ENCODE results near the gene ELOF1.
A peak's percentile ranks its signal among the peaks of the same experiment; 100 is the strongest.
"Not testable (repeated sequence)": the region's sequence is repeated elsewhere in the genome, so short reads cannot be mapped to it uniquely, and the experiment has no call there.

Gene ELOF1

DNA sequence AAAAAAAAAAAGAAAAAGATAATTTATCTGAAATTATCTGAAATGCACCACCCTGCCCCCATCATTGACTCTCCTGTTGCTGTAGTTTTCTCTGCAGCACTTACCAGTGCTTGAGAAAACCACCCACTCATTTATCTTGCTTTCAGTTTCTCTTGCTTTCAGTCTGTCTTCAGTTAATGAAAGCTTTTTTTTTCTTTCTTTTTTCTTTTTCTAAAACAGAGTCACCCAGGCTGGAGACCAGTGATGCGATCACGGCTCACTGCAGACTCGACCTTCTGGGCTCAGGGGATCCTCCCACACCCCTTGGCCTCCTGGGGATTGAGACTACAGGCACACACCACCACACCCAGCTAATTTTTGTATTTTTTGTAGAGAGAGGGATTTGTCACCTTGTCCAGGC lies 22.7 kb upstream of the ELOF1 start:
- Histone ChIP-seq H3K4me3 (ENCODE audit: low read length) (no peak overlapping the region), H3K4me1 (ENCODE audit: control insufficient read depth, insufficient read depth, low read length) (peaks cover 17% of the 10 kb centered on the region), H3K27me3 (ENCODE audit: control insufficient read depth, insufficient read depth, low read length) (peaks cover 3% of the 10 kb centered on the region), H3K9ac (ENCODE audit: low read length) (peak overlapping the region; percentile 61), H3K36me3 (ENCODE audit: control insufficient read depth, insufficient read depth, low read length) (no peaks in the 10 kb centered on the region), H3K9me3 (ENCODE audit: control insufficient read depth, low read length) (no peaks in the 10 kb centered on the region)

DNA sequence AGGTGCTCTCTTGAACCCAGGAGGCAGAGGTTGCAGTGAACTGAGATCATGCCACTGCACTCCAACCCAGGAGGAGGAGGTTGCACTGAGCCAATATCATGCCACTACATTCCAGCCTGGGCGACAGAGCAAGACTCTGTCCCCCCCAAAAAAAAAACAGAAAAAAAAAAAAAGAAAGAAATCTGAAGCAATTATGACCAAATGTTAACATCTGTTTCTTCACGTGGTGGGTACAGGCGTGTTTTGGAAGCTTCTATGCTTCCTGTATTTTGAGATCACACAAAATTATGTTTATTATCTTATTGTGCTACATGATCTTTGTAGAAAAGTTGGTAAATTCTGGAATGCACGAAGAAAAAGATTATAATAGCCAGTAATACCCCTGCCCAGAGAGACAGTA lies 21.1 kb upstream of the ELOF1 start:
- Histone ChIP-seq H3K4me3 (ENCODE audit: low read length) (no peak overlapping the region), H3K4me1 (ENCODE audit: control insufficient read depth, insufficient read depth, low read length) (peaks cover 17% of the 10 kb centered on the region), H3K36me3 (ENCODE audit: control insufficient read depth, insufficient read depth, low read length) (no peaks in the 10 kb centered on the region), H3K9me3 (ENCODE audit: control insufficient read depth, low read length) (no peaks in the 10 kb centered on the region), H3K9ac (ENCODE audit: low read length) (no peak overlapping the region), H3K27me3 (ENCODE audit: control insufficient read depth, insufficient read depth, low read length) (peaks cover 3% of the 10 kb centered on the region)

DNA sequence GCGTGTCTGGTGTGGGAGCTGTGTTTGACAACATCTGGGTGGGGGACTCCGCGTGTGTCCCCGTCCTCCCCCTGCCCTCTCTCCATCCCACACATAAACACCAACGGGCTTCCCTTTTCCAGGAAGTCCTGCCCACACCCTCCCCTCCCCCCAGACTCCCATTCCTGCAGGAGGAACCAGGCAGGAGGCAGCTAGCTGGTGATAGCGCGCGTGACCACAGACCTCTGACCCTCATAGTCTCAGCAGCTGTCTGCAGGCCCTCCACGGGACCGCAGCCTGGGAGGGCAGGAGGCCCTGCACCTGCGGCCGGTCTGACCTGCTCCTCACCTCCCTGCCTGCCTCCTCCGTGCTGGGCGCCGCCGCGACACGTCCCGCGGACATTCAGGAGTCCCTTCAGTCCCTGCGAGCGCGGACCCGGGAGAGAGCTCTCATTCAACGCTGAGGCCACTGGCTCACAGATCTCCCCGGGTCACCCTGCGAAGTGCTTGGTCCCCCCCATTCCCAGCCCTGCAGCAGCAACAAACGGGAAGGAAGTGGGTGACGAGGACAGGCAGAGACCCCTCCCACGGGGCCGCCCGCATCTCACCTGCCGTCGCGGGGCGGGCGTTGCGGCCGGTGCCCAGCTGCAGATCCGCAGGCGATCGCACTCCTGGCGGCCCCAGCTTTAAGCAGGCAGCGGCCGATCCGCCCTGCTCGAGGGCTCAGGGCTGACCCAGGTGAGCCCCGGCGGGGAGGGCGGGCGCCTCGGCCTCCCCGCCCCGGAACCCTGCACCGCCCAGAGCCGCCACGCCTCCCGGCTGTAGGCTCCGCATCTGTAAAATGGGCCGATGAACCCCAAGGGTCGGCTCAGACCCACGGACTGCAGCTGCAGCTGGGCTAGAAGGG lies 19.5 kb upstream of the ELOF1 start:
- Histone ChIP-seq H3K9me3 (ENCODE audit: control insufficient read depth, low read length) (no peaks in the 10 kb centered on the region), H3K27me3 (ENCODE audit: control insufficient read depth, insufficient read depth, low read length) (peaks cover 3% of the 10 kb centered on the region), H3K9ac (ENCODE audit: low read length) (peak overlapping the region; percentile 54), H3K4me1 (ENCODE audit: control insufficient read depth, insufficient read depth, low read length) (peaks cover 17% of the 10 kb centered on the region), H3K4me3 (ENCODE audit: low read length) (peak overlapping the region; percentile 36), H3K36me3 (ENCODE audit: control insufficient read depth, insufficient read depth, low read length) (no peaks in the 10 kb centered on the region)

DNA sequence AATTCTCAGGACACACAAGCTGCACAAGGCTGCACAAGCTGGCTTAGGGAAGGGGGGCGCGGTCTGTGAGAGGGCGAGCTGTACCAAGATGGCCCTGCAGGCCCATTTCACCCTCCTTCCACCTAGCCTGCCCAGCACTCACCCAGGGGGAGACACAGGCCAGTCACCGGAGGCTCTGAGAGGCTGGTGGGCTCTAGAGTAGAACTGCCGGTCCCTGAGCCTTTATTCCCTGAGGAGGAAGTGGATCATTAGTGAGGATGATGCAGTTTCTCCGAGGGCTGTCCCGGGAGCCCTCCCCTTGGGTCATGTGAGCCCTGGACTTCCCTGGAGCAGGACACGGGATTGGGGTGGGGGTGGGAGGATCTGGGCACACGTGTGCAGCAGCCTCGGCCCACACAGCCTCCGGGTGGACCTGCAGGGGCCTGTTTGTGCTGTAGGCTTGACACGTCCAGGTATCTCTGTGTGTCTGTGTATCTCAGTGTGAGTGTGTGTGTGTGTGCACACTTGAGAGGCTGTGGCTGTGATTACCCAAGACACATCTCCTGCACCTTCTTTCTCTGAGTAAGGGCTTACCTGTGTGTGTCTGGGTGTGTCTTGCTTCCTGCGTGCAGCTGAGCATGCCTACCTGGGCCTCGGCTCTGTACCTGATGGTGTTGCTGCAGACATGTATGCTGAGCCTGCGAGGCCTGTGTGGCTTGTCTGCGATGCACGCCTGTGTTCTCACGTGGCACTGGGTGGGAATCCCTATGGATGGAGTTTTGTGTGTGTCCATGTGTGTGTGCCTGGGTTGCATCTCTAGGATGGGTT lies 18.6 kb upstream of the ELOF1 start, which contains the start of gene ACP5:
TSS of gene ACP5 (minus strand) at position 195 of the 807 bp plus-strand sequence. CDS start 328 bp downstream, outside the sequence.
- Histone ChIP-seq H3K9ac (ENCODE audit: low read length) (peak within 1 kb of the TSS; percentile 54), H3K4me1 (ENCODE audit: control insufficient read depth, insufficient read depth, low read length) (peaks cover 17% of the 10 kb centered on the region)

DNA sequence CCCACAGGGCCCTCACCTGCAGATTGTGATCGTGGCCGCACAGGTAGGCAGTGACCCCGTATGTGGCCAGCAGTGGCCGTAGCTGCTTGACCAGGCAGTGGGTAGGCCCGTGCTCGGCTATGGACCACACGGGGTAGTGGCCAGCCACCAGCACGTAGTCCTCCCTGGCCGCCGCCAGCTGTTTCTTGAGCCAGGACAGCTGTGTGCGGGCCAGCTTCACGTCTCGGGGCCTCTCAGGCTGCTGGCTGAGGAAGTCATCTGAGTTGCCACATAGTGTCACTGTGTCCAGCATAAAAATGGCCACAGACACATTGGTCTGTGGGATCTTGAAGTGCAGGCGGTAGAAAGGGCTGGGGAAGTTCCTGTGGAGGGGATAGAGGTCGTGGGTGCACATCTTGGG lies 17.2 kb upstream of the ELOF1 start:
- Histone ChIP-seq H3K9me3 (ENCODE audit: control insufficient read depth, low read length) (no peaks in the 10 kb centered on the region), H3K9ac (ENCODE audit: low read length) (no peak overlapping the region), H3K36me3 (ENCODE audit: control insufficient read depth, insufficient read depth, low read length) (no peaks in the 10 kb centered on the region), H3K4me1 (ENCODE audit: control insufficient read depth, insufficient read depth, low read length) (peaks cover 9% of the 10 kb centered on the region), H3K4me3 (ENCODE audit: low read length) (no peak overlapping the region), H3K27me3 (ENCODE audit: control insufficient read depth, insufficient read depth, low read length) (peaks cover 3% of the 10 kb centered on the region)

More for the DNA sequence above, 18.6 kb upstream of the ELOF1 start, which contains the start of gene ACP5:
- no peaks in the 10 kb centered on the region for H3K9me3 ChIP-seq (ENCODE audit: control insufficient read depth, low read length)
- H3K27me3 ChIP-seq (ENCODE audit: control insufficient read depth, insufficient read depth, low read length), result peaks cover 3% of the 10 kb centered on the region
- H3K36me3 ChIP-seq (ENCODE audit: control insufficient read depth, insufficient read depth, low read length), result no peaks in the 10 kb centered on the region
- no peak within 1 kb of the TSS for H3K4me3 ChIP-seq (ENCODE audit: low read length)

DNA sequence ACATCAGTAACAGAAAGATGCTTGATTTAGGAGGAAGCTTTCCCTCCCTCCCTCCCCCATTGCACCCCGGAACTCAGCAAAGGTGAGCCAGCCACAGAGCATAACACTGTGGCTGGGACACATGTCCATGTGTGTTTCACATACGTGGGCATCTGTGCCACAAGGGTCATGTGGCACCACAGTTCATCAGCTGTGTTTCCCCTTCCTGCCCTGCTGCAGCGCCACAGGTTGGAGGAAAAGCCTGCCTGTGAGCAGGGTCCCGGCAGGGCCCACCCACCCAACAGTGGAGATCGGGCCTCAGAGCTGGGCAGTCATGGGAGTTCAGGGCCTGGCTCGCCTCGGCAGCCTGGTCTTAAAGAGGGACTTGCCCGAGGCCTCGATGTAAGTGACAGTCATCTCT lies 15.7 kb upstream of the ELOF1 start:
- no peak overlapping the region for H3K9ac ChIP-seq (ENCODE audit: low read length)
- H3K4me3 ChIP-seq (ENCODE audit: low read length), result no peak overlapping the region

DNA sequence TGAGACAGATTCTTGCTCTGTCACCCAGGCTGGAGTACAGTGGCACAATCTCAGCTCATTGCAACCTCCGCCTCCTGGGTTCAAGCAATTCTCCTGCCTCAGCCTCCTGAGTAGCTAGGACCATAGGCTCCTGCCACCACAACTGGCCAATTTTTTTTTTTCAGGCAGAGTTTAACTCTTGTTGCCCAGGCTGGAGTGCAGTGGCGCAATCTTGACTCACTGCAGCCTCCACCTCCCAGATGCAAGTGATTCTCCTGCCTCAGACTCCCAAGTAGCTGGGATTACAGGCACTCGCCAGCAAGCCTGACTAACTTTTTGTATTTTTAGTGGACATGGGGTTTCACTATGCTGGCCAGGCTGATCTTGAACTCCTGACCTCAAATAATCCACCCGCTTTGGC lies 14.7 kb upstream of the ELOF1 start:
- H3K9ac ChIP-seq (ENCODE audit: low read length); H3K36me3 ChIP-seq (ENCODE audit: control insufficient read depth, insufficient read depth, low read length); H3K4me3 ChIP-seq (ENCODE audit: low read length); H3K9me3 ChIP-seq (ENCODE audit: control insufficient read depth, low read length); H3K4me1 ChIP-seq (ENCODE audit: control insufficient read depth, insufficient read depth, low read length); H3K27me3 ChIP-seq (ENCODE audit: control insufficient read depth, insufficient read depth, low read length): not testable (repeated sequence)

More for the DNA sequence above, 15.7 kb upstream of the ELOF1 start:
- H3K36me3 ChIP-seq (ENCODE audit: control insufficient read depth, insufficient read depth, low read length), result no peaks in the 10 kb centered on the region
- H3K9me3 ChIP-seq (ENCODE audit: control insufficient read depth, low read length), result no peaks in the 10 kb centered on the region
- peaks cover 5% of the 10 kb centered on the region for H3K4me1 ChIP-seq (ENCODE audit: control insufficient read depth, insufficient read depth, low read length)
- H3K27me3 ChIP-seq (ENCODE audit: control insufficient read depth, insufficient read depth, low read length), result peaks cover 3% of the 10 kb centered on the region

DNA sequence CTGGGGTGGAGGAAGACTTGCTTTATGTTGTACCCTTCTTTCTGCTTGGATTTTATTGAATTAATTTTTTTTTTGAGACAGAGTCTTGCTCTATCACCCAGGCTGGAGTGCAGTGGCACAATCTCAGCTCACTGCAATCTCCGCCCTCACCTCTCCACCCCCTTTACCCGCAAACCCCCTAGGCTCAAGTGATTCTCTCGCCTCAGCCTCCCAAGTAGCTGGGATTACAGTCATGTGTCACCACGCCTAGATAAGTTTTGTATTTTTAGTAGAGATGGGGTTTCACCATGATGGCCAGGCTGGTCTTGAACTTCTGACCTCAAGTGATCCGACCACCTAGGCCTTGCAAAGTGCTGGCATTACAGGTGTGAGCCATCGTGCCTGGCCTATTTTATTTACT lies 14.3 kb upstream of the ELOF1 start:
- H3K4me3 ChIP-seq (ENCODE audit: low read length); H3K9me3 ChIP-seq (ENCODE audit: control insufficient read depth, low read length); H3K27me3 ChIP-seq (ENCODE audit: control insufficient read depth, insufficient read depth, low read length); H3K9ac ChIP-seq (ENCODE audit: low read length); H3K4me1 ChIP-seq (ENCODE audit: control insufficient read depth, insufficient read depth, low read length); H3K36me3 ChIP-seq (ENCODE audit: control insufficient read depth, insufficient read depth, low read length): not testable (repeated sequence)

DNA sequence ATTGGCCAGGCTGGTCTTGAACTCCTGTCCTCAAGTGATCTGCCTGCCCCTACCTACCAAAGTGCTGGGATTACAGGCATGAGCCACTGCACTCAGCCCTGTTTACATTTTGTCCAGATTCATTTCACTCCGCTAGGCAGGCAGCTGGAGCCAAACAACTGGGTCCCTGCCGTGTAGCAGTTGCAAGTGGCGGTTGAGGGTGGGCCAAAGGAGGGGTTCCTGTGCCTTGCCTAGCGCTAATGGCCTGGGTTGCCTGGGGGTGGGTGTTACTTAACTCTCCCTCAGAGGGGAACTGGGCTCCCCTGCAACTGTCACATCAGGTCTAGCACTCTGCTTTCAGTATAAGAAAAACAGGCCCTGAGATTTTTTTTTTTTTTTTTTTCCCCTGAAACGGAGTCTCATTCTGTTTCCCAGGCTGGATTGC lies 11.0 kb upstream of the ELOF1 start:
- Histone ChIP-seq H3K4me3 (ENCODE audit: low read length) (no peak overlapping the region), H3K36me3 (ENCODE audit: control insufficient read depth, insufficient read depth, low read length) (no peaks in the 10 kb centered on the region), H3K27me3 (ENCODE audit: control insufficient read depth, insufficient read depth, low read length) (no peaks in the 10 kb centered on the region), H3K9me3 (ENCODE audit: control insufficient read depth, low read length) (no peaks in the 10 kb centered on the region), H3K9ac (ENCODE audit: low read length) (no peak overlapping the region), H3K4me1 (ENCODE audit: control insufficient read depth, insufficient read depth, low read length) (no peaks in the 10 kb centered on the region)

DNA sequence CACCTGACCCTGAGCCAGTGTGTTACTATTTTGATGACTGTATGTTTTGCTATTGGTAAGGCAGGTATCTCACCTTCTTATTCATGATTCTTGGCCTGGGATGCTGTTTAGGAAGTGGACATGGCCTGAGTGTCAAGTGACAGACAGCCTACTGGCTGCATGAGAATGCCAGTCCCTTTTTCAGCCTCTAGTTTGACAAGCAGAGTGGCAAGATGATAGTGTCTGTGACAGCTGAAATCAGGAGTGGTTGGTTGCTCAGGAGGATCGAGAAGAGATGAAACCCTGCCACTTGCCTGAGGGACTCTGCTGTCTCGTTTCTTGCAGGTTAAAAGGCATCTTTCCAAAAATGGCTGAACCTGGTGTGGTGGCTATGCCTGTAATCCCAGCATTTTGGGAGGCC lies 7.1 kb upstream of the ELOF1 start:
- Histone ChIP-seq H3K36me3 (ENCODE audit: control insufficient read depth, insufficient read depth, low read length) (no peaks in the 10 kb centered on the region), H3K9me3 (ENCODE audit: control insufficient read depth, low read length) (no peaks in the 10 kb centered on the region), H3K9ac (ENCODE audit: low read length) (no peak overlapping the region), H3K4me3 (ENCODE audit: low read length) (no peak overlapping the region), H3K27me3 (ENCODE audit: control insufficient read depth, insufficient read depth, low read length) (no peaks in the 10 kb centered on the region), H3K4me1 (ENCODE audit: control insufficient read depth, insufficient read depth, low read length) (no peaks in the 10 kb centered on the region)

DNA sequence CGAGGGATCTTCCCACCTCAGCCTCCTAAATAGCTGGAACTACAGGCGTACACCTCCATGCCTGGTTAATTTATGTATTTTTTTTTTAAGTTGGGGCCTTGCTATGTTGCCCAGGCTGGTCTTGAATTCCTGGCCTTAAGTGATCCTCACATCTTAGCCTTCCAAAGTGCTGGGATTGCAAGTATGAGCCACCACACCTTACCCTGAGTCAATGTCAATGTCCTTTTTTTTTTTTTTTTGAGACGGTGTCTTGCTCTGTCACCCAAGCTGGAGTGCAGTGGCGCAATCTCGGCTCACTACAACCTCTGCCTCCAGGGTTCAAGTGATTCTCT lies 6.6 kb upstream of the ELOF1 start:
- H3K9ac ChIP-seq (ENCODE audit: low read length); H3K4me3 ChIP-seq (ENCODE audit: low read length); H3K36me3 ChIP-seq (ENCODE audit: control insufficient read depth, insufficient read depth, low read length); H3K9me3 ChIP-seq (ENCODE audit: control insufficient read depth, low read length); H3K4me1 ChIP-seq (ENCODE audit: control insufficient read depth, insufficient read depth, low read length); H3K27me3 ChIP-seq (ENCODE audit: control insufficient read depth, insufficient read depth, low read length): not testable (repeated sequence)

DNA sequence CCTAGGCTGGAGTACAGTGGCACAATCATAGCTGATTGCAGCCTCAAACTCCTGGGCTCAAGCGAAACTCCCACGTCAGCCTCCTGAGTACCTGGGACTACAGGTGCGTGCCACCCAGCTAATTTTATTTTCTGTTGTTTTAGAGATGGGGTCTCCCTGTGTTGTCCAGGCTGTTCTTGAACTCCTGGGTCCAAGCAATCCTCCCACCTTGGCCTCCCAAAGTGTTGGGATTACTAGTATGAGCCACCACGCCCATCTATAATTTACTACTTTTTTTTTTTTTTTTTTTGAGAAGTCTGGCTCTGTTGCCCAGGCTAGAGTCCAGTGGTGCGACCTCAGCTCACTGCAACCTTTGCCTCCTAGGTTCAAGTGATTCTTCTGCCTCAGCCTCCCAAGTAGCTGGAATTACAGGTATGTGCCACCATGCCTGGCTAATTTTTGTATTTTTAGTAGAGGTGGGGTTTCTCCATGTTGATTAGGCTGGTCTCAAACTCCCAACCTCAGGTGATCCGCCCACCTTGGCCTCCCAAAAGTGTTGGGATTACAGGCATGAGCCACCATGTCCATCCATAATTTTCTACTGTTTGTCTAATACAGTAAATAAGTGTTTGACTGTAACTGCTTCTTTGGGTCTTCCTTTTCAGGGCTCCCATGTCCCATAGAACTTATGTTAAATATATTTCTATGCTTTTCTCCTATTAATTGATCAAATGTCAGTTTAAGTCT lies 5.2 kb upstream of the ELOF1 start:
- H3K4me3 ChIP-seq (ENCODE audit: low read length); H3K27me3 ChIP-seq (ENCODE audit: control insufficient read depth, insufficient read depth, low read length); H3K9me3 ChIP-seq (ENCODE audit: control insufficient read depth, low read length); H3K4me1 ChIP-seq (ENCODE audit: control insufficient read depth, insufficient read depth, low read length); H3K36me3 ChIP-seq (ENCODE audit: control insufficient read depth, insufficient read depth, low read length); H3K9ac ChIP-seq (ENCODE audit: low read length): not testable (repeated sequence)
